ENCODE results near the gene MRPS16.
"Not testable (repeated sequence)": the region's sequence is repeated elsewhere in the genome, so short reads cannot be mapped to it uniquely, and the experiment has no call there.

The MRPS16 gene

DNA sequence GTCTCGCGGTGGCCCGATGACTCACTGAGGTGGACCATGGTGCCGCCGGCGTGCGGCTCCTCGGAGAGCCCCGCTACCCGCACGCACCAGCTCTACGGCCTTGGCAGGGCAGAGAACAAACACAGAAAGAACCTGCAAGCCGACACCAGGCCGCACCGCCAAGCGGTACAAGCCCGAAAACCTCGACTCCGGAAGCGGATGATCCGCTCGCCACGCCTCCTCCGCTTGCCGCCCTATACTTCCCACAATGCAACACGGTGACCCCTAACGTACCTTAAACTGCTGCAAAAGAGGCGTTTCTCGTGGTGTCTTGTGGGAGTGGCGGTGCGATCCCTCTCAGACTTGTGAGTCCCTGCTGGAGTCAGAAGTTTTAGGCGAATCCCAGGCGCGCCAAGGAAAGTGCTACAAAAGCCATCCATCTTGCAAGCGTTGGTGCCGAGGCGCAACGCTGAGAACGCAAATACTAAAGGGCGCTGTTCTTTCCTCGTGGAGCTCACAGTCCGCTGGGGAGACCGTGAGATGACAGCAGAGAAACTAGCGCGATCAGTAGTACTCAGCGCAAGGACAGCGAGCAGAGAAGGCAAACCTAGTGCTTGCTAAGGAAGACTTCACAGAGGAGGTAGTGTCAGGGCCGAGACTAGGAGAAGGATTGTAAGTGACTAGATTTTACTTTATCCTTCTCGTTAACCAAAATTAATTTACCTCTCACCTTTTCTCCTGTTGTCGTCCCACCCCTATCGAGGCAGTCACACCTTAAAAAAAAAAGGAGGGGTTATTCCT lies at the start of gene MRPS16:
MRPS16 (minus strand) TSS at position 200 of the 780 bp plus-strand sequence; CDS start at position 38, 162 bp downstream.
- DNase-seq = peak; percentile 93

DNA sequence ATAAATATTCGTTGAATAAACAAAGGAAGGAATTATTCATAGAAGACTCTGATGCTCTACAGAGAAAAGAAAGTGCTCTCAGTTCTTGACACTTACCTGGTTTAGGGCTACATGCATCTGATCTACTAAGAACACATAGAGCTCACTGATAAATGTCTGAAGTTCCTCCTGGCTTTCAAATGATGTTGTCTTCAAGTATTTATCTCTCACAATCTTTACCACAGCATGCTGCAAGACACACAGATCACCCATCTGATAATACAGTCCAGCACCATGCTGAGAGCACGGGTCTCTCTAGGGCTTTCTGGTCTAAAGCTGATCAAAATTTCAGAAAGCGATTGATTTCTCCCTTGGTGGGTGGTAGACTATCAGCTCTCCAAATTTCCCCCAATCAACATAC lies 44.5 kb upstream of the MRPS16 start:
- DNase-seq = no peak

DNA sequence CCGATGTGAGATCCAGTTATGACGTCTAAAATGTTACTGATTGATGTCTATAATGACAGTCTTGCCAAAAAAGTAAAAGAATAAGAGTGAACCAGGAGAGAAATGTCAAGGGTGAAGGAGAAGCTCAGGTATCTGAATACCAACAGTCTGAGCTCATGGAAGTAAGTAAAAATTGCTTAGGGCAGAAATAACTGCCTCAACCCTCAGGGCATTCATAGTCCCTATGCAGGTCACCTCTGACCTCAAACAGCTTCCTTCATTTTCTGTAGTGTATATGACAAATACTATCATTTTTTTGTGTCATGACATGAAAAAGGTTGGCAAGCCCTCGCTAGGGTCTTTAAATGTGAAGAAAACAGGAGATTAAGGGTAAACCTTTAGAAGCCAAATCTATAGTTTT lies 41.0 kb upstream of the MRPS16 start:
- DNase-seq = no peak

DNA sequence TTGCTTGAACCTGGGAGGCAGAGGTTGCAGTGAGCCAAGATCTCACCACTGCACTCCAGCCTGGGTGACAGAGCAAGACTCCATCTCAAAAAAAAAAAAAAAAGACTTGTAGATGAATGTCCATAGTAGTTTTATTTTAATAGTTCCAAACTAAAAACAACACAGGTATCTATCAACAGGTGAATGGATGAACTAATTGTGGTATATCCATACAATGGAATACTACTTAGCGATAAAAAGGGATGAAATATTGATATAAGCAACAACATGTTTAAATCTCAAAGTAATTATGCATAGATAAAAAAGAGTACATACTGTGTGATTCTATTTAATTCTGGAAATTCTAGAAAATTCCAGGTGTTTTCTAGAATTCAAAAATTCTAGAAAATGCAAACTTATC lies 37.5 kb upstream of the MRPS16 start:
- DNase-seq = no peak

DNA sequence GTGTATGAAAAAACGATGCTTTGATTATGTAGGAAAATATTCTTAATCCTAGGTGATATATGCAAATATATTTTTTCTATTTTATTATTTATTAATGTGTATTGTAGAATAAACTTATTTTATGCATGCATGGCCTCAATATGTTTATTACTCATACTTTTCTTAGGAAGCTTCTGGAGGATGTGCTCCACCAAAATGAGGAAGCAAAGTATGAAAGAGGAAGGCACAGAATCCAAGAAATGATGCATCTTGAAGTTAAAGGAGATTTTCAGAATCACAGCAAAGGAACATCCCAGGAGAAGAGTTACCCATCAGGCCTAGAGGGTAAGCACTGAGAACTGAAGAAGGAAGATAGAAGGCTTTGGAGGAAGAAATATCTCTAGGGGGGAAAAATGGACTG lies 35.0 kb upstream of the MRPS16 start:
- no peak for DNase-seq

DNA sequence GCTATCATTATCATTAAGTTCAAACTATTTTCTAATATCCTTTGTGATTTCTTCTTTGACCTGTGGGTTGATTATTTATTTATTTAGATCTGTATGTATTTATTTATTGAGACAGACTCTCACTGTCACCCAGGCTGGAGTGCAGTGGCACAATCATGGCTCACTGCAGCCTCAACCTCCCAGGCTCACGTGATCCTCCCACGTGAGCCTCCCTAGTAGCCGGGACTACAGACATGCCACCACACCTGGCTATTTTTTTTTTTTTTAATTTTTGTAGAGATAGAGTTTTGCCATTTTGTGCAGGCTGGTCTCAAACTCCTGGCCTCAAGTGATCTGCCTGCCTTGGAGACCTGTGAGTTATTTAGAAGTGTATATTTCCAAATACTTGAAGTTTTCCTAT lies 28.7 kb upstream of the MRPS16 start:
- DNase-seq = no peak

DNA sequence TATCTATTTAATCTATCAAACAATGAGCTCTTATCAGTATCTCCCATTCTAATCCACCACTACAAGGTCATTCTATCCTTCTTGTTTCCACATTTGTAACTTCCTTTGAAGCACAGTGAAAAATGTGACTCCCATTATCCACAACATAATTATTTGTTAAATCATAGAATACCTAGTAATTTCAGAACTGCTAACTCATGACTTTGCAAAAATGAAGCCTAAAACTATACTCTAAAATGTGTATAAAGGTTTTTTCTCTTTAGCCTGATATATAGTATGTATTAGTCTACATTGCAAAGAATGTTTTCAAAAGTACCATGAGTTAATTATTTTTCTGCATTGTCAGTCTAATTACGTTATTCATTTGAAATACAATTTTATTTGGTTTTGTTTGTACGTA lies 12.0 kb upstream of the MRPS16 start:
- no peak for DNase-seq

DNA sequence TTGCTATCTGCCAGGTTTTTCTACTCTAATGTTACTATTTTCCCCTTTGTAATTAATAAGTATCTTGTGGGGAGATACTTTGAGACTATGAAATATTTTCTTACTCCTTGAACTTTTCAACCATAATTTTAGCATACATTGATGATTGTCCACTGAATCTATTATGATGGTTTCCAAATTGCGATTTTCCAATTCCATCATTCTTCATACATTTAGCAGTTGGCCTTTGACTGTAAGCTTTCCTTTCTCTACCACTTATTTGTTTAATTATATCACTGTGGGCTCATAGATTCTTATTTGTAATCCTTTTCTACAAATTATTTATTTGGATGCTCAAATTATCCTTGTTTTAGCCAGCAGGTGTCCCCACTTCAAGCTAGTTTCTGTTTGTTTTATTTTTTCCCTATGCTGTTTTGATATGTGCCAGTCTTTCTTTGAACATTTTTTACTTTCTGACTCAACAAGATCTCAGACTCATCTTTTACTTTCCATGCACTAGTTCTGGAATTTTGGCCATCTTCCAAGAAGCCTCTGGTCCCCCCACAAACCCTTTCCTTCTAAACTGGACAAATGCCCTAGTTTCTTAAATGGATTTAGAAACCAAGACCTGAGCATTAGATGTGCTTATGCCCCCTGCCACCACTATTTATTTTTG lies 11.4 kb upstream of the MRPS16 start:
- no peak for DNase-seq

DNA sequence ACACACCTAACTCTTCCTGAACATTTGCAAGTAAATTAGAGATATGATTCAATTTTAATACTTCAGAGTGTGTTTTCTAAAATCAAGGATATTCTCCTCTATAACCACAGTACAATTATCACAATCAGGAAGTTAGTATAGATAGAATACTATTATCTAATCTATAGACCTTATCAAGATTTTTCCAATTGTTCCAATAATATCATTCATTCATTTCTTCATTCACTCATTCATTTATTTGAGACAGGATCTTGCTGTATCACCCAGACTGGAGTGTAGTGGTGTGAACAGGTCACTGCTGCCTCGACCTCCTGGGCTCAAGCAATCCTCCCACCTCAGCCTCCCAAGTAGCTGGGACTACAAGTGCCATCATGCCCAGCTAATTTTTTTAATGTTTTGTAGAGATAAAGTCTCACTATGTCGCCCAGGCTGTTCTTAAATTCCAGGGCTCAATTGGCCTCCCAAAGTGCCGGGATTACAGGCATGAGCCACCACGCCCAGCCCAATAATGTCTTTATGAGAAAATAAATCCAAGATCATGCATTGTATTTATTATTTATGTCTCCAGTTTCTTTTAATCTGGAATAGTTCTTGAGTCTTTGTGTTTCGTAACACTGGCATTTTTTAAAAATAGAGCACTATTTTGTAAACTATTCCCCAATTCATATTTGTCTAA lies 10.6 kb upstream of the MRPS16 start:
- no peak for DNase-seq

DNA sequence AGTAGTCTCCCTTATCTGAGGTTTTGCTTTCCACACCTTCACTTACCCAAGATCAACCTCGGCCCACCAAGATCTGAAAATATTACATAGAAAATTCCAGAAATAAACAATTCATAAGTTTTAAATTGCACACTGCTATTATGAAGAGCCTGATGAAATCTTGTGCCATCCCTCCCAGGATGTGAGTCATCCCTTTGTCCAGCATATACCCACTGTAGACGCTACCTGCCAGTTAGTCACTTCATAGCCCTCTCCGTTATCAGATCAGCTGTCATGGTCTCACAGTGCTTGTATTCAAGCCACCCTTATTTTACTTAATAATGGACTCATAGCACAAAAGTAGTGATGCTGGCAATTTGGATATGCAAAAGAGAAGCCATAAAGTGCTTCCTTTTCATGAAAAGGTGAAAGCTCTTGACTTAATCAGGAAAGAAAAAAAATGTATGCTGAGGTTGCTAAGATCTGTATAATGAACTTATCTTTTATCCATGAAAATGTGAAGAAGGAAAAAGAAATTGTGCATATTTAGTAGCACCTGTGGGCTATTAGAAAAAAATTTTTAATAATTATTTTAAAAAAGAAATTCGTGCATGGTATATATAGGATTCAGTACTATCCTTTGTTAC lies 9.8 kb upstream of the MRPS16 start:
- DNase-seq = no peak

DNA sequence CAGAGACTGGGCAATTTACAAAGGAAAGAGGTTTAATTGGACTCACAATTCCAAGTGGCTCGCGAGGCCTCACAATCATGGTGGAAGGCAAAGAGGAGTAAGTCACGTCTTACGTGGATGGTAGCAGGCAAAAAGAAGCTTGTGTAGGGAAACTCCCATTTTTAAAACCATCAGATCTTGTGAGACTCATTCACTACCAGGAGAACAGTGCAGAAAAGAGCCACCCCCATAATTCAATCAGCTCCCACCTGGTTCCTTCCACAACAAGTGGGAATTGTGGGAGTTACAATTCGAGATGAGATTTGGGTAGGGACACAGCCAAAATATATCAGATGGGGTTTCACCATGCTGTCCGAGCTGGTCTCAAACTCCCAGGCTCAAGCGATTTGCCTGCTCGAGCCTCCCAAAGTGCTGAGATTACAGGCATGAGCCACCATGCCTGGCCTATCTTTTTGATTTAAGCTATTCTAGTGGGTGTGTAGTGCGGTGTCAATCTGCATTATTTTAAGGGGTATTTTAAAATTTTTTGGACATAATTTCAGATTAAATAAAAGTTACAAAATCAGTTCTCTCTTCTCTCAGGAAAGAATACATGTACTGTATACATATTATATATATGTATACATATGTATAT lies 9.0 kb upstream of the MRPS16 start:
- DNase-seq = no peak

DNA sequence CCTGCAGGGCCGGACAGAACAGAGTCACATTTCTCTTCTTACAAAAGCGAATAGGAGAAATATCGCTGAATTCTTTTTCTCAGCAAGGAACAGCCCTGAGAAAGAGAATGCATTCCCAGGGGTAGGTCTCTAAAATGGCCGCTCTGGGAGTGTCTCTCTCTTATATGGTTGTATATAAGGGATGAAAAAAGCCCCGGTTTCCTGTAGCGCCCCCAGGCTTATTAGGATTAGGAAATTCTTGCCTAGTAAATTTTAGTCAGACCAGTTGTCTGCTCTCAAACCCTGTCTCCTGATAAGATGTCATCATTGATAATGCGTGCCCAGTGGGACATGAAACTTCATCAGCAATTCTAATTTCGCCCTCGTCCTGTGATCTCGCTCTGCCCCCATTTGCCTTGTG lies 6.2 kb upstream of the MRPS16 start:
- not testable (repeated sequence) for DNase-seq

DNA sequence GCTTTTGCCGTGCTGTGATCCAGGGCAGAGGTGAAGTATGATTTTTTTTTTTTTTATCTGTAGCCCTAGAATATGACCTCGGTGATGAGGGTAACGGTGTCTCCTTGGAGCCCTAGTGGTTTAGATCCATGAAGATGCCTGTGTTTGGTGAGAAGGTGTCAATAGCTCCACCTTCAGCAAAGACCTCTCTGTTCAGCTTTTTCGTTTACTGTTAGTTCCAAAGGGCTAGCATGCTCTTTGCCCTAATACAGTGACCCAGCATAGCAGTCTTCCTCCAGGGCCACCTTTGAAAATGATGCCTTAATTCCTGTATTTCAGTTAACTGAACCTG lies 746 bp upstream of the MRPS16 start:
- DNase-seq = peak; percentile 27

DNA sequence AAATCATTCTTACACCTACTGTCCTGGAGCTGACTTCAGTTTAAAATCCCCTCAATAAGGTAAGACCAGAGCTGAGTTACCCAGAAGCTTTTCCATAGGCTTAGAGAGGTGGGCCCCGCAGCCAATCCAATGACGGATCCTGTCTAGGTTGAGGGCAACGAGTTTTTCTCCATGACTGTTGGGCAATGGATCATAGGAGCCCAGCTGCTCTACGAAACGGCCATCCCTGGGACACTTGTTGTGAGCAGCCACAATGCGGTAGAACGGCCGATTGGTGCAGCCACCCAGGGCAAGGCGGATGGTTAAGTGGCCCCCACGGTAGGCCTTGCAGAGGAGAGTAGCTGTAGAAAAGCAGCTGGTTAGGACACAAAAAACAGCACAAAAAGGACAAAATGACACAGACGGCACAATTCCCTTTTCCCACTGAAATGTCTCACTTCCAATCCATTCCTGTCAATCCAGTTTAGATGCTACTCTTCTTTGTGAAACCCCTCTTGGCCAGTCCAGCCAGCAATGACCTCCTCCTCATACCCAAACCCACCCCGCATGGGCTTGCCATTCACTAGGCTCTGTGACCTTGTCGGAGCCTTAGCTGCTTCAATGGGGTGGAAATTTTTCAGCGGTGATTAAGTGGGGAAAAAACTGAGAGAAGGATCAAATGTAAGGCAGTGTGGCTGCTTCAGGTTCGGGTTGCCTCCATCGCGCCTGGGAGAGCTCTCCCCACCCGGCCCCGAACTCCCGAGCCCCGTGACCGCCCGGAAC lies 580 bp downstream of the MRPS16 start:
- no peak for DNase-seq

DNA sequence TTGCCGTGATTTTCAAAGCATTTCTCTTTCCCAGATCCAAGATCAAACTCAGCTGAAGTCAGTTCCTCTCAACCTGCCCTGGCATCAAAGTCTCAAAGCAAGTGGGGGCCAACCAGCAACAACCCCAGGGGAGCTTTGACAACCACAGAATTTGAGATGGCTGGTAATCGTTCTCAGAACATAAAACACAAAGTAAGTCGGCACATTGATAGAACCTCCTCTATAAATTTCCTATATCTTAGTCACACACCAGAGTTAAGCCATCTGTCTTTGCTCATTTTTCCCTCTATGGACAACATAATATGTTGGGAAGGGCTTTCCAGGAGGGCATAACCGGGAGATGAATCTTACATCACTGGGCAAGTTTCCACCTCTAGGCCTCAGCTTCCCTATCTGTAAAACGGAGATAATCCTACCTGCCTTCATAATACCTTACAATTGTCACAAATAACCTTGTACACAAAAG lies 4.2 kb downstream of the MRPS16 start:
- DNase-seq = no peak

DNA sequence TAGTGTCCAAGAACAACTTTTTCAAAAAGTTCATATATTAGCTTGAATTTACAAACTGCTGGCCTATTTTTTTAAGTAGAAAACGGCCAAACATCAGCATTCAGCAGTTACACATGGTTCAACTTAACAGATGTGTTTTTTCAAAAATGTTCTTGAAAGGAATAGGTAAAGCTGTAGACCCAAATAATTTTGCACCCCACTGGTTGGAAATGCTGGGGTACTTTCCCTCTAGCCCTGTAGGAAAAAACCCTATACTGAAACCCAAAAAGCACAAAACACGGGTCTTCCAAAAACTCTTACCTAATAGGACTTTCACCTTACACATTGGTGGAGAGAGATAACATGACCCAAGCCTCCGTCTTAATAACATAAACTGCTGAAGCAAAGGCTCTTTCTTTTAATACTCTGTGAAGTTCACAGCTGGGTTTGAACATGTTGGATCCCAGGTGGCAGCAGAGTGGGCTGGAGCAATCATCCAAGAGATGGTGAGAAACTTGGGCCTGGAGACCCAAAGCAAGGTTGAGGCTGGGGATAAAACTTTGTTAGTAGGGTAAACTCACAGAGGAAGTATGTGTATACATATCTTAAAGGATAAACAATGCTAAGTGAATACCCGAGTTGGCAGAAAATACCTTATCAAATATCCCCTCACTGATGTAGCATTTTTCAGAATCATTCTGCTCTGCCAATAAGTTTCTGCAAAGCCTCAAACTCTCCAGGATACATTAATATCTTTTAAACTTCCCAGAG lies 4.8 kb downstream of the MRPS16 start:
- peak; percentile 31 for DNase-seq

DNA sequence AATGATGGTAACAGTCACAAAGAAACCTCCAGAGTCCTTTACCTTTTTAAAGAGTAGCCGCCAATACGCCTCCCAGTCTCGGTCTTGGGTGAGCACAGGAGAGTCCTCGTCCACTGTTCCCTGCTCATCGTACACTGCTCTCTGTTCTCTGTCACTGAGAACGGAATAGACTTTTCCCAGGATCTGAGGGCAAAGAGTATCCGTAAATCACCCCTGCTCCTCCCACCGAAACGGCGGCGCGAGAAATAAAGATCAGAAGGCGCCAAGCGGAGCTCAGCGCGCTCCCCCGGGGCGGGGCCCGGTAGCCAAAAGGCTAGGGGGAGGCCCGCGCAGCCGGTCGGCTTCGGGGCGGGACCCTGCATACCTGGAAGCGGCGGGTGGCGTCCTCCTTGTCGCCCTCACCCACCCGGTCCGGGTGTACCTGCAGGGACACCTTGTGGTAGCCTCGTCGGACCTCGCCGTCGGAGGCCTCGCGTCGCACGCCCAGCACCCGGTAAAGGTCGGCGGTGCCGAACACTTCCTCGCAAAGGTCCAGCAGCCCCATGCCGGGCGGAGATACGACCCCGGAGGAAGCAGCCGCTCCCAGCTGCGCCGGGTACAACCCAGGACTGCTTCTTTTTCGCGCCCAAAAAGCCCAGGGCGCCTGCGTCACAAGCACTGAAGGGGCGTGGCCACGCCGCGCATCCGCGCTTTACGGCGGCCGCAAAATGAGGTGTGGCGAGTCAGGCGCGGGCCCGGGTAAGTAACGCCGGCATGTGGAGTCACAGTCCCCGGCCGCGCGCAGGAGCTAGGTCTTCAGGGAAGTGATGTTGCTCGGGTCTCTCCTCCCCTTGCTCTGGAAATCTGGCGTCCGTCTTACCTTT lies 5.6 kb downstream of the MRPS16 start, which contains the start of gene DNAJC9:
DNAJC9 (minus strand) TSS at position 610 of the 863 bp plus-strand sequence; CDS start at position 544, 66 bp downstream.
- peak; percentile 94 for DNase-seq

DNA sequence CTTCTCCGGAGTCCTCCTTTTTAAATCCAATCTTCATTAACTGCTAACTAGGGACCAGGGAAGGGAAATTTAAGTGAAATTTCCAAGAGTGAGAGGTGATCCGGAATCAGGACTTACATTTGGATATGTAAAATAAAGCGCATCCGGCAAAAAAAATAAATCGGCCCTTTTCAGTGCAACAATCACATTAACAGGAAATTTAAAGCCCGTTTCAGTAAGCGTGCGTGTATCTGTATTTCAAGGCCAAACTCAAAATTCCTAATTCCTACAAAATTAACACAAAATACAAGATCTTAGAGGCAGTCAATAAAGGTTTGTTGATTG lies 6.2 kb downstream of the MRPS16 start:
- no peak for DNase-seq

DNA sequence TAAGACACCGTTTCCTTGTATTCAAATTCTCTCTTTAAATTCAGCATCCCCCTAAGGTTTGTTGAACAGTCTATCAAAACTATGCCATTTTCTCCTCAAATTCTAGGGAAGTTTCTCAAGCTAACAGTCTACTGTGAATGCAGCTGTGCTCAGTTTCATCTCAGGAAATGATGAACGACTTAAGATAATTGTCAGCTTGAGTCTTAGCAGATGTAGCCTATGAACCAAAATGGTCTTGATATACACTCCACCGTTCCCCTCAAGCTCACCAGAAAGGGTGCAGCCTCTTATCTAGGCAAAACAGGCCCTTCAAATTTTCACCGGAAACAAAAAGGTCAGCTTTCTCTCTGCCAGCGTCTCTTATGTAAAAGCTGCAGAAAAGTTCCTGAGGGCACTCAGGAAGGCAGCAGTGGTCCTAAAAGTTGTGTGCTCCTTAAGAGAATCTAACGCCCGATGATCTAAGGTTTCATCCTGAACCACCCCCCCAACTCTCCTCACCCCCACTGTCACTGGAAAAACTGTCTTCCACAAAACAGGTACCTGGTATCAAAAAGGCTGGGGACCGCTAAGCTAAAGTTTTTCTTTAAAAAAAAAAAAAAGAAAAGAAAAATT lies 7.5 kb downstream of the MRPS16 start:
- no peak for DNase-seq

DNA sequence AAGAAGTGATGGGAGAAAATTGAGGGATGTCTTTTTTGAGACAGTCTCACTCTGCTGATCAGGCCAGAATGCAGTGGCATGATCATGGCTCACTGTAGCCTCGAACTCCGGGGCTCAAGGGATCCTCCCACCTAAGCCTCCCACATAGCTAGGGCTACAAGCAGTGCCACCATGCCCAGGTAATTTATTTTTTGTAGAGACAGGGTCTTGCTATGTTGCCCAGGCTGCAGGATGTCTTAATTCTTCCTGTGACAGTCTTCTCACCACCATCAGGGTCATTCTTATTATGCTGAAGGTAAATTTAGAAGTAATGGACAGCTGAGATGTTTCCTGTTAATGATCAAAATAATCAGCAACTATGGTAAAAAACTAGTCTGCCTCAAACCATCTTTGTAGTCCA lies 12.5 kb downstream of the MRPS16 start:
- no peak for DNase-seq

All from RPMI8226 (cell line).